HepG2 (cell line): Measurements from ENCODE around the gene RAB3A. TPM values are rescaled to one million over a fixed set of nuclear protein-coding genes. Genes with fewer than 3 reads are reported as not detected.
A peak's percentile ranks its signal among the peaks of the same experiment; 100 is the strongest.

Source experiments
- ATF7 ChIP-seq, 2 experiments: fragments of 450-650 bp in 1 of 2; sonication (generic) in 1 of 2; formaldehyde crosslinking in 1 of 2; IDR thresholded peaks; 2 replicates each; pipeline versions ENCODE4 v1.4.0 to v1.6.1; 2016 to 2020; ENCODE audit warnings: antibody characterized with exemption in 1 of 2, mild to moderate bottlenecking in 1 of 2, missing genetic modification reagents in 1 of 2
- BCL3 ChIP-seq: sonication (generic); formaldehyde crosslinking; IDR thresholded peaks from 2 replicates; pipeline ENCODE4 v1.5.1; 2020; ENCODE audit warnings: mild to moderate bottlenecking, missing genetic modification reagents, moderate library complexity
- CHCHD3 ChIP-seq: sonication (generic); formaldehyde crosslinking; IDR thresholded peaks from 2 replicates; pipeline ENCODE4 v1.8.0; 2022; ENCODE audit warnings: mild to moderate bottlenecking, missing genetic modification reagents, moderate library complexity
- ESRRA ChIP-seq: sonication (generic); formaldehyde crosslinking; IDR thresholded peaks from 2 replicates; pipeline ENCODE4 v1.5.1; 2020; ENCODE audit warnings: mild to moderate bottlenecking, low read depth, missing genetic modification reagents
- GABPA ChIP-seq, 2 experiments: IDR thresholded peaks; 2 replicates each; pipeline ENCODE4 v1.6.1; 2011 to 2016; ENCODE audit warnings: low read depth in 2 of 2, low read length in 1 of 2, missing biosample characterization in 1 of 2, missing genetic modification characterization in 1 of 2
- IKZF5 ChIP-seq: IDR thresholded peaks from 2 replicates; pipeline ENCODE4 v1.6.1; 2018; ENCODE audit warnings: missing genetic modification reagents, mild to moderate bottlenecking, missing compliant biosample characterization
- IRX3 ChIP-seq: sonication (generic); formaldehyde crosslinking; IDR thresholded peaks from 2 replicates; pipeline ENCODE4 v1.8.1; 2023; ENCODE audit warnings: mild to moderate bottlenecking, low read depth, missing genetic modification reagents, borderline replicate concordance
- KDM5B ChIP-seq: sonication (generic); formaldehyde crosslinking; IDR thresholded peaks from 2 replicates; pipeline ENCODE4 v1.4.0; 2020; ENCODE audit warnings: missing genetic modification reagents, mild to moderate bottlenecking, borderline replicate concordance
- MYPOP ChIP-seq: sonication (generic); formaldehyde crosslinking; IDR thresholded peaks from 2 replicates; pipeline ENCODE4 v1.8.1; 2023; ENCODE audit warnings: mild to moderate bottlenecking, moderate library complexity, missing genetic modification reagents
- POLR2AphosphoS5 ChIP-seq: IDR thresholded peaks from 2 replicates; pipeline ENCODE4 v1.6.1; 2012; ENCODE audit warnings: low read depth, low read length
- THAP9 ChIP-seq: sonication (generic); formaldehyde crosslinking; IDR thresholded peaks from 2 replicates; pipeline ENCODE4; 2020; ENCODE audit warnings: missing genetic modification reagents, mild to moderate bottlenecking, borderline replicate concordance
- ZC3H13 ChIP-seq: sonication (generic); formaldehyde crosslinking; IDR thresholded peaks from 2 replicates; pipeline ENCODE4 v1.8.1; 2023; ENCODE audit warnings: mild to moderate bottlenecking, missing genetic modification reagents, moderate library complexity
- ZNF276 ChIP-seq: sonication (generic); formaldehyde crosslinking; IDR thresholded peaks from 2 replicates; pipeline ENCODE4 v1.4.0; 2020; ENCODE audit warnings: mild to moderate bottlenecking, low read depth, missing genetic modification reagents
- ZNF468 ChIP-seq: sonication (generic); formaldehyde crosslinking; IDR thresholded peaks from 2 replicates; pipeline ENCODE4 v1.8.0; 2022; ENCODE audit warnings: mild to moderate bottlenecking, moderate library complexity, missing genetic modification reagents
- ZNF556 ChIP-seq: sonication (generic); formaldehyde crosslinking; IDR thresholded peaks from 2 replicates; pipeline ENCODE4 v1.4.0; 2020; ENCODE audit warnings: mild to moderate bottlenecking, missing genetic modification reagents, borderline replicate concordance
- ZNF691 ChIP-seq: sonication (generic); formaldehyde crosslinking; IDR thresholded peaks from 2 replicates; pipeline ENCODE4 v1.4.0; 2020; ENCODE audit warnings: missing genetic modification reagents, low read depth, mild to moderate bottlenecking, borderline replicate concordance
- ZNF746 ChIP-seq: sonication (generic); formaldehyde crosslinking; IDR thresholded peaks from 2 replicates; pipeline ENCODE4 v1.8.0; 2022; ENCODE audit warnings: mild to moderate bottlenecking, missing genetic modification reagents
- polyA plus RNA-seq, 8 experiments: library from polyadenylated mRNA; depleted of rRNA in 3 of 8; stranded (reverse) in 7 of 8; unstranded in 1 of 8; fragments of >200 nt; fragmentation: Illumina TruSeq in 4 of 8; extraction: Trizol in 4 of 8; gene quantifications; 2 replicates each; pipeline versions ENCODE4 v1.2.1 to v1.2.3, GENCODE V29; 2011 to 2016; ENCODE audit warnings: low read depth in 4 of 8, missing spikeins in 1 of 8, mixed read lengths in 1 of 8; ENCODE audit not compliant: insufficient read depth in 1 of 8
- total RNA-seq, 5 experiments: library from RNA; depleted of rRNA; stranded (reverse); fragments of >200 nt; fragmentation: Illumina TruSeq; extraction: Trizol; gene quantifications; 2 replicates each; pipeline ENCODE4 v1.2.3, GENCODE V29; 2016; ENCODE audit warnings: low read depth in 1 of 5

Gene RAB3A
- total and polyA plus RNA-seq, 2 of the 13 experiments (the other 11 are each of a cell fraction or from before 2014, with no cell fraction given) = 0.58 to 0.98 TPM

GRCh38 chr19:18223860-18224524, 20.1 kb upstream of the RAB3A start (continued):
- TF ChIP-seq THAP9 (CRISPR knock-in tag) = peak; percentile 53; the same call in 1 of the 2 replicates
- TF ChIP-seq KDM5B (CRISPR knock-in tag) = peak; percentile 38; the same call in 1 of the 2 replicates
- TF ChIP-seq BCL3 (CRISPR knock-in tag) = peak; percentile 29; the same call in 1 of the 2 replicates
- peak; percentile 62; the same call in 1 of the 2 replicates for TF ChIP-seq ZNF556 (CRISPR knock-in tag)
- TF ChIP-seq ZNF468 = no peak
- TF ChIP-seq IKZF5 (CRISPR knock-in tag) = peak; percentile 56; the same call in 1 of the 2 replicates
- TF ChIP-seq GABPA (IDR thresholded peaks at IDR 0.05; ENCODE audit: low read depth, low read length) = no peak
- peak; percentile 77 for TF ChIP-seq GABPA (CRISPR knock-in tag; IDR thresholded peaks at IDR 0.05; ENCODE audit: low read depth)
- TF ChIP-seq CHCHD3 (CRISPR knock-in tag) = no peak
- TF ChIP-seq ZNF276 (CRISPR knock-in tag) = peak; percentile 60; the same call in 1 of the 2 replicates
- peak; percentile 68; the same call in 1 of the 2 replicates for TF ChIP-seq IRX3 (CRISPR knock-in tag)
- TF ChIP-seq ZNF746 = peak; percentile 91
- peak; percentile 67; the same call in 1 of the 2 replicates for TF ChIP-seq ESRRA (CRISPR knock-in tag)
- TF ChIP-seq ATF7 (IDR thresholded peaks at IDR 0.05) = no peak
- no peak; the same call in 1 of the 2 replicates for TF ChIP-seq ATF7 (CRISPR knock-in tag; IDR thresholded peaks at IDR 0.05)
- TF ChIP-seq ZNF691 (CRISPR knock-in tag) = no peak; the same call in 1 of the 2 replicates
- TF ChIP-seq ZC3H13 = peak; percentile 79
- TF ChIP-seq MYPOP = peak; percentile 11; the same call in 1 of the 2 replicates
- peak; percentile 65 for TF ChIP-seq POLR2AphosphoS5
